Loucy (cell line): ENCODE data around the gene CST4.

Source experiments
- CTCF ChIP-seq: fragments of 200-600 bp; sonication (generic); conservative IDR thresholded peaks from 2 replicates; pipeline ENCODE4 v1.5.1; 2014; ENCODE audit warnings: mild to moderate bottlenecking, antibody characterized with exemption, low read length
- EZH2phosphoT487 ChIP-seq: fragments of 200-600 bp; IDR thresholded peaks from 2 replicates; pipeline ENCODE4 v1.6.1; 2018; ENCODE audit warnings: antibody characterized with exemption, mild to moderate bottlenecking, moderate library complexity, borderline replicate concordance

- no peak for TF ChIP-seq CTCF
- no peak for TF ChIP-seq EZH2phosphoT487
These were observed 52.5 kb downstream of the CST4 start for GRCh38 chr20:23636182-23636907.
